Right cardiac atrium (tissue), 5 donors: ENCODE results near the gene GSDME. TPM values are rescaled to one million over a fixed set of nuclear protein-coding genes. Genes with fewer than 3 reads are reported as not detected.
A peak's percentile ranks its signal among the peaks of the same experiment; 100 is the strongest.

Source experiments
- ATAC-seq, 2 donors: fragments of 200-7000 bp; cut with Tn5 transposase; one replicate each; pipeline versions ENCODE4 v1.8.0 to v1.9.1; 2020; ENCODE audit warnings: moderate library complexity in 2 of 2, mild to moderate bottlenecking in 1 of 2
- DNase-seq, 3 donors: peaks; one replicate each; pipeline ENCODE4 v3.0.0-alpha.2; 2020
- H3K27ac ChIP-seq: one replicate; pipeline ENCODE4 v1.5.1; 2013; ENCODE audit warnings: mild to moderate bottlenecking, low read length, control low read depth, moderate library complexity
- H3K27me3 ChIP-seq: one replicate; pipeline ENCODE4 v1.6.1; 2013; ENCODE audit not compliant: control insufficient read depth, insufficient read depth
- H3K4me1 ChIP-seq: one replicate; pipeline ENCODE4 v1.6.1; 2013; ENCODE audit warnings: low read length; ENCODE audit not compliant: control insufficient read depth, insufficient read depth
- H3K4me3 ChIP-seq: one replicate; pipeline ENCODE4 v1.5.1; 2013; ENCODE audit warnings: low read length, control low read depth
- H3K9me3 ChIP-seq: one replicate; pipeline ENCODE4 v1.6.1; 2013; ENCODE audit warnings: low read length; ENCODE audit not compliant: control insufficient read depth
- WGBS: extraction: QIAGEN DNeasy Blood & Tissue Kit; methylation state at CpG from one replicate; pipeline ENCODE4 v1.1.7; 2013; 5-methylcytosine and 5-hydroxymethylcytosine counted together
- intact Hi-C, 4 donors: fragments of 100-400 bp; cut with DNase I; formaldehyde crosslinking; loops; one replicate each; pipeline versions ENCODE4 v1.11.0 to v1.14.0; 2022 to 2023
- polyA plus RNA-seq: library from polyadenylated mRNA; stranded (reverse); fragments of 200-250 nt; gene quantifications from one replicate; pipeline ENCODE4 v1.2.3, GENCODE V29; 2013
- total RNA-seq, 4 donors: library from RNA; stranded (reverse); fragmentation: NEBNext Ultra II Directional; extraction: Animal tissue kit (Norgen Biotek cat#: 25700); gene quantifications; one replicate each; pipeline ENCODE4 v1.2.1, GENCODE V29; 2021
- donor health status: healthy with polysubstance abuse.
- donor health status: DM: no; HTN: yes; CAD: no.
- donor health status: DM: no; HTN: no; CAD: no.
- donor health status: DM: no; HTN: yes; CAD: no; lungs with severe emphysema.
- donor health status: DM: yes; HTN: yes; CAD: no.

Gene GSDME
- total and polyA plus RNA-seq, 5 donors, result 4.9 to 9.9 (median 5.3) TPM

GRCh38 chr7:24728503-24729364 is 28.5 kb downstream of the GSDME start:
- Histone ChIP-seq H3K27me3 (no peaks in the 10 kb centered on the region), H3K27ac (no peak overlapping the region)
- WGBS, result 44% methylated on average over 16 of the region's 16 CpGs

GRCh38 chr7:24728121-24728500 is 29.2 kb downstream of the GSDME start:
- ATAC-seq (no peak), DNase-seq (no peak)
- H3K27me3 ChIP-seq, result no peaks in the 10 kb centered on the region
- peaks cover 8% of the 10 kb centered on the region for H3K4me1 ChIP-seq
- H3K27ac ChIP-seq, result no peak overlapping the region
- intact Hi-C loops, result no loop called here
- no peaks in the 10 kb centered on the region for H3K9me3 ChIP-seq
- no peak overlapping the region for H3K4me3 ChIP-seq
- 90% methylated on average over 7 of the region's 7 CpGs for WGBS

More at GRCh38 chr7:24728503-24729364, 28.5 kb downstream of the GSDME start:
- no peak for DNase-seq
- Histone ChIP-seq H3K9me3 (no peaks in the 10 kb centered on the region), H3K4me1 (peaks cover 8% of the 10 kb centered on the region), H3K4me3 (no peak overlapping the region)
- intact Hi-C loops, result no loop called here
- ATAC-seq, result peak; percentile 38 to 40

DNA sequence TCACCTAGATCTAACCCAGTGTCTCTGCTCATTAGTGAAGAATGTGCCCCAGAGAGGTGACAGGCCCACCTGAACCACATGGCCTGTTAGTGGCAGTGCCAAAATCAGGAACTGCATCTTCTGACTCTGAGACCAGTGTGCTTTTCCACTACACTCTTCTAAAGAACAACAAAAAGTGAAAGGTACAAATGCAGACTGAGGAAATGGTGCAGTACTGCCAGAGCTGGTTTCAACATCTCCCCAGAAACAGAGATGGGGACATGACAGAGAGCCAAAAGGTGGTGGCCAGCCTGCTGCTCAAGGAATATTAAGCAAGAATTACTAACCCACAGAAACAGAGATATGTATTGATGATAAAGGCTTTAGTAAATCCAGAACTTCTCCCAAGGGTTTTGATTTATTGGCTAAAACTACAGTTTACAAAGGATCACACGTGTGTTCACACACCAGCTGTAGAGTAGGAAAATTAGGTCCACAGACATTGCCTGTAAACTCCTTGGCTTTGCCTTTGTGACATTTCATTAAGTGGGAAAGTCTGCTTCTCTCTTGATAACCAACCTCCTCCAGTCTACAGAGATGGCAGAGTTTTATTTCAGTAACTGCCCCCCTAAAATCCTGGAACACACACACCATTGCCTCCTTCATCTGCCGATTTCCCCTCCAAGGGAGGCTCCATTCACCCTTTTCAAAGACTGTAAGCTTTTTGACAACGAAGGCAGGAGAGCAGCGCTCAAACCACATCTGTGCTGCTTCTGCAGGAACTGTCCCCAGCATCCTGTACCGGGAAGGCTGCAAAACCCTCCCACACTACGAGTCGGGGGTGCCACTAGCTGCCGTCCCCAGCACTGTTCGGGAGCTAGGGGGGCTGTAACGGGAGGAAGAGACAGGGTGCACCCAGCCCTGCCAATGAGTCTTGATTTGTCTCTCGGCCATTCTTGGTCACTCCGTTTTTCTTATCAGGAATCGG is 29.8 kb downstream of the GSDME start:
- peaks cover 5% of the 10 kb centered on the region for H3K4me1 ChIP-seq
- 67% methylated on average over 13 of the region's 13 CpGs for WGBS
- peak overlapping the region; percentile 9 for H3K27ac ChIP-seq
- intact Hi-C loops, result no loop called here
- DNase-seq (peak in 2 of 3 donors; percentile 60 to 78), ATAC-seq (peak; percentile 45 to 63)
- H3K9me3 ChIP-seq, result no peaks in the 10 kb centered on the region
- no peak overlapping the region for H3K4me3 ChIP-seq
- H3K27me3 ChIP-seq, result no peaks in the 10 kb centered on the region

DNA sequence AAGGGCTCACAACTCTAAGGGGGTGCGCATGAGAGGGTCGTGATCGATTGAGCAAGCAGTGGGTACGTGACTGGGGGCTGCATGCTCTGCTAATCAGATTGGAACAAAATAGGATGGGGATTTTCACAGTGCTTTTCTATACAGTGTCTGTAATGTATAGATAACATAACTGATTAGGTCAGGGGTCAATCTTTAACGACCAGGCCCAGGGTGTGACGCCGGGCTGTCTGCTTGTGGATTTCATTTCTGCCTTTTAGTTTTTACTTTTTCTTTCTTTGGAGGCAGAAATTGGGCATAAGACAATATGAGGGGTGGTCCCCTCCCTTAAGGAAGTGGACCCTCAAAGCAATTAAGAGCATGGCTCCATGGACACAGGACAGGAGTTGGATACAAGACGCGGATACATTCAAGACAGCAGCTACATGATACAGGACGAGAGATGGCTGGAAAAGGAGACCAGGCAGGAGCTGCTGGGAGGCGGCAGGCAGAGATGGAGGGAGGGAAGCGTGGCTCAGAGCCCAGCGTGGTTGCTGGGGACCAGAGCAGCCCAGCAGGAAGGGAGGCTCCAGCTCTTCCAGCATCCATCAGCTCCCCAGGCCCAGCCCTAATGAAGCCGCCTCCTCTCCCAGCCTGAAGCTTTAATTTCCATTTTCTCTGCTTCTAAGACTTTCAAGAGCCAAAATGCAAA is 31.6 kb downstream of the GSDME start:
- Histone ChIP-seq H3K4me3 (no peak overlapping the region), H3K4me1 (peaks cover 5% of the 10 kb centered on the region), H3K27me3 (no peaks in the 10 kb centered on the region), H3K27ac (no peak overlapping the region), H3K9me3 (no peaks in the 10 kb centered on the region)
- 79% methylated on average over 14 of the region's 14 CpGs for WGBS
- DNase-seq (peak; percentile 59 to 86 (median 78)), ATAC-seq (peak; percentile 37 to 67)
- intact Hi-C loops, result no loop called here

- H3K27ac ChIP-seq, result no peak overlapping the region
- no peak for DNase-seq
- intact Hi-C loops, result no loop called here
- H3K4me1 ChIP-seq, result peaks cover 5% of the 10 kb centered on the region
- ATAC-seq, result no peak
- H3K4me3 ChIP-seq, result no peak overlapping the region
- no peaks in the 10 kb centered on the region for H3K27me3 ChIP-seq
- no peaks in the 10 kb centered on the region for H3K9me3 ChIP-seq
- WGBS, result 97% methylated on average over 13 of the region's 13 CpGs
Observed at GRCh38 chr7:24724451-24725190, 32.6 kb downstream of the GSDME start.

DNA sequence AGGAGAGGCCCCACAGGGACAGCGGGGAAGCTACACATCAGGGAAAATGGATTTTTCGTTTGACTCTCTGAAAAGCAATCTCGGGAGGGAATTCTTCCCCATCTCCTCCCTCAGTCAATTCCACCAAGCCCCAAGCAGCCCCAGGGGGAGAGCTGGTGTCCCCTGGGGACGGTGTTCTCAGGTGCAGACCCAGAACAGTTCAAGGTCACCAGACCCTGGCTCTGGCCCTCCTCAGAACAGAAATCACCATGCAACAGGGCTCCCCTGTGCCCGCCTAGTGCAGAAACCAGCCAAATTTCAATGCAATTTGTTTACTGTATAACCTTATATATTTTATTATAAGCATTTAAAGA is 34.1 kb downstream of the GSDME start:
- intact Hi-C loops, result no loop called here
- H3K9me3 ChIP-seq, result no peaks in the 10 kb centered on the region
- H3K27ac ChIP-seq, result no peak overlapping the region
- DNase-seq (no peak), ATAC-seq (no peak)
- H3K4me1 ChIP-seq, result peaks cover 2% of the 10 kb centered on the region
- H3K4me3 ChIP-seq, result no peak overlapping the region
- WGBS, result 77% methylated on average over 5 of the region's 5 CpGs
- no peaks in the 10 kb centered on the region for H3K27me3 ChIP-seq

- H3K9me3 ChIP-seq, result no peaks in the 10 kb centered on the region
- 83% methylated on average over 19 of the region's 19 CpGs for WGBS
- ATAC-seq (peak in 1 of 2 donors; percentile 41), DNase-seq (no peak)
- no peak overlapping the region for H3K4me3 ChIP-seq
- peaks cover 2% of the 10 kb centered on the region for H3K4me1 ChIP-seq
- no peak overlapping the region for H3K27ac ChIP-seq
- no peaks in the 10 kb centered on the region for H3K27me3 ChIP-seq
- intact Hi-C loops, result no loop called here
Observed at GRCh38 chr7:24722386-24723177, 34.7 kb downstream of the GSDME start.

DNA sequence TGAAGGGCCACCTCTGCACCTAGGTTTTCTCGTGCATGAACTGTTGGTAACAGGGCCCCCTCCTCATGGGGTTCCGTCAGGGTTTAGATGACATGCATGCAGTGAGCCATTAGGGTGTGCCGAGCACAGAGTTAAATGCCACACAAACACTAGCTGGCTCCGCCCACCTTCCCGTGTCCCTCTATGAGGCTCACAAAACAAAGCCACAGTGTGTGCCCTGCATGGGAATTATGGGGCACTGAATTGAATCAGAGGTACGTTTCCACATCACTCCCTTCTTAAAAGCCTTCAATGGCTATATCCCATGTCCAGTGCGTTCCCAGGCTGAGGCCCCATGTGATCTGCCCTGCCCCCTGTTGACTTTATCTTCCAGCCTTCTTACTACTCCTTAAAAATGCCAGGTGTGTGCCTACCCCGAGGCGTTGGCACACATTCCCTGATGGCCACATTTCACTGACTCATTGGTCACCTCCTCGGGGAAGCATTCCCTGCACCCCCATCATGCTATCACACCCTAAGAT is 35.7 kb downstream of the GSDME start:
- no peaks in the 10 kb centered on the region for H3K4me1 ChIP-seq
- no peaks in the 10 kb centered on the region for H3K9me3 ChIP-seq
- no peak for DNase-seq
- no peak for ATAC-seq
- no peak overlapping the region for H3K4me3 ChIP-seq
- H3K27me3 ChIP-seq, result no peaks in the 10 kb centered on the region
- 70% methylated on average over 10 of the region's 10 CpGs for WGBS
- intact Hi-C loops, result no loop called here
- H3K27ac ChIP-seq, result no peak overlapping the region

DNA sequence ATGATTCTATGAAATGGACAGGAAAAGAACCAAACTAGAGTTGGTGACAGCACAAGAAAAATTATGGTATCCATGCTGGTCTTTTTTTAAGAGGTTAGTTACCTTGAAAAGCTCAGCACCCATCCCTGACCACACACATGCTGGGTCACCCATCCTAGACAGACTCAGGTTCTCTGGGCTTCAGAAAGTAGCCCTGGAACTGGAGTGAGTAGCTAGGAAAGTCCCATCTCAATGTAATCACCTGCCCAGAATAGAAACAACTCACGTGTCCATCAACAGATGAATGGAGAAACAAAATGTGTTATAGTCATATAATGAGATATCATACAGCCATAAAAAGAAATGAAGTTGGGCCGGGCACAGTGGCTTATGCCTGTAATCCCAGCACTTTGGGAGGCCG is 37.0 kb downstream of the GSDME start:
- no peaks in the 10 kb centered on the region for H3K27me3 ChIP-seq
- no peak overlapping the region for H3K27ac ChIP-seq
- ATAC-seq, result no peak
- H3K4me1 ChIP-seq, result no peaks in the 10 kb centered on the region
- intact Hi-C loops, result no loop called here
- no peak overlapping the region for H3K4me3 ChIP-seq
- no peak for DNase-seq
- H3K9me3 ChIP-seq, result no peaks in the 10 kb centered on the region
- 82% methylated on average over 3 of the region's 3 CpGs for WGBS
